WTC11 (cell line): ENCODE results near the gene PARP4. TPM values are rescaled to one million over a fixed set of nuclear protein-coding genes. Genes with fewer than 3 reads are reported as not detected.

Experiments used
- ATAC-seq: fragments of 200-7000 bp; cut with Tn5 transposase; 2 replicates; pipeline ENCODE4 v1.10.0; 2021; ENCODE audit warnings: mild to moderate bottlenecking, moderate library complexity
- CTCF ChIA-PET: fragments of 300-600 bp; sonication (Branson Sonifier 250); formaldehyde crosslinking; loops from one replicate; lab custom pipeline; 2021; ENCODE audit warnings: antibody characterized with exemption; lab: Charles Lee
- POLR2A ChIA-PET: fragments of 350-600 bp; sonication (Branson Sonifier 250); formaldehyde crosslinking; loops from one replicate; lab custom pipeline; 2021; ENCODE audit warnings: antibody characterized with exemption; lab: Charles Lee
- DNase-seq: peaks from one replicate; pipeline ENCODE4 v3.0.0; 2021; ENCODE audit warnings: low spot score
- H3K27ac Mint-ChIP-seq: 2 replicates; pipeline ENCODE4 v1.8.0; 2021; ENCODE audit warnings: mixed read lengths
- H3K27me3 Mint-ChIP-seq: 2 replicates; pipeline ENCODE4 v1.8.0; 2021; ENCODE audit warnings: low read depth, mild to moderate bottlenecking, moderate library complexity, mixed read lengths
- H3K36me3 Mint-ChIP-seq: 2 replicates; pipeline ENCODE4 v1.8.0; 2021; ENCODE audit warnings: mixed read lengths
- H3K4me1 Mint-ChIP-seq: 2 replicates; pipeline ENCODE4 v1.8.0; 2022; ENCODE audit warnings: mixed read lengths
- H3K4me3 Mint-ChIP-seq: 2 replicates; pipeline ENCODE4 v1.8.0; 2021; ENCODE audit warnings: mild to moderate bottlenecking, moderate library complexity, mixed read lengths
- H3K9me3 Mint-ChIP-seq: 2 replicates; pipeline ENCODE4 v1.8.0; 2021; ENCODE audit warnings: mixed read lengths
- CBFB ChIP-seq: sonication (generic); formaldehyde crosslinking; IDR thresholded peaks from 2 replicates; pipeline ENCODE4 v1.8.1; 2022; ENCODE audit warnings: mild to moderate bottlenecking, low read depth, missing genetic modification reagents
- CREB1 ChIP-seq: sonication (generic); formaldehyde crosslinking; IDR thresholded peaks from 2 replicates; pipeline ENCODE4 v1.8.0; 2023; ENCODE audit warnings: mild to moderate bottlenecking, missing genetic modification reagents
- CREM ChIP-seq: sonication (generic); formaldehyde crosslinking; IDR thresholded peaks from 2 replicates; pipeline ENCODE4 v1.8.1; 2022; ENCODE audit warnings: mild to moderate bottlenecking, missing genetic modification reagents, moderate library complexity
- EMX1 ChIP-seq: fragments of 250-450 bp; sonication (Bioruptor Pico); IDR thresholded peaks from 2 replicates; pipeline ENCODE4 v1.8.0; 2021; ENCODE audit warnings: mild to moderate bottlenecking
- ETV6 ChIP-seq: sonication (generic); formaldehyde crosslinking; IDR thresholded peaks from 2 replicates; pipeline ENCODE4 v1.8.1; 2022; ENCODE audit warnings: mild to moderate bottlenecking, missing genetic modification reagents
- HMGA2 ChIP-seq: fragments of 250-450 bp; sonication (Bioruptor Pico); IDR thresholded peaks from 2 replicates; pipeline ENCODE4 v1.4.0; 2021; ENCODE audit warnings: mild to moderate bottlenecking, moderate library complexity
- IRF2 ChIP-seq: sonication (generic); formaldehyde crosslinking; IDR thresholded peaks from 2 replicates; pipeline ENCODE4 v1.8.0; 2022; ENCODE audit warnings: low read depth, missing genetic modification reagents, borderline replicate concordance
- JUN ChIP-seq: sonication (generic); formaldehyde crosslinking; IDR thresholded peaks from 2 replicates; pipeline ENCODE4 v1.8.0; 2023; ENCODE audit warnings: mild to moderate bottlenecking, missing genetic modification reagents
- MXD4 ChIP-seq: fragments of 250-450 bp; sonication (Bioruptor Pico); IDR thresholded peaks from 2 replicates; pipeline ENCODE4 v1.8.0; 2021; ENCODE audit warnings: mild to moderate bottlenecking, moderate library complexity, borderline replicate concordance
- NFE2L1 ChIP-seq: sonication (generic); formaldehyde crosslinking; IDR thresholded peaks from 2 replicates; pipeline ENCODE4 v1.8.1; 2023; ENCODE audit warnings: missing genetic modification reagents
- NFYB ChIP-seq: sonication (generic); formaldehyde crosslinking; conservative IDR thresholded peaks from 2 replicates; pipeline ENCODE4 v1.8.0; 2022; ENCODE audit warnings: low read depth, missing genetic modification reagents
- NR2C2 ChIP-seq: sonication (generic); formaldehyde crosslinking; IDR thresholded peaks from 2 replicates; pipeline ENCODE4 v1.8.0; 2022; ENCODE audit warnings: mild to moderate bottlenecking, missing genetic modification reagents
- OVOL2 ChIP-seq: fragments of 250-450 bp; sonication (Bioruptor Pico); IDR thresholded peaks from 2 replicates; pipeline ENCODE4 v1.9.0; 2021; ENCODE audit warnings: mild to moderate bottlenecking, borderline replicate concordance
- SP1 ChIP-seq: sonication (generic); formaldehyde crosslinking; conservative IDR thresholded peaks from 2 replicates; pipeline ENCODE4 v1.8.1; 2022; ENCODE audit warnings: missing genetic modification reagents
- ZNF121 ChIP-seq: sonication (generic); formaldehyde crosslinking; IDR thresholded peaks from 2 replicates; pipeline ENCODE4 v1.8.0; 2023; ENCODE audit warnings: missing genetic modification reagents
- ZNF232 ChIP-seq: sonication (generic); formaldehyde crosslinking; IDR thresholded peaks from 2 replicates; pipeline ENCODE4 v1.8.0; 2022; ENCODE audit warnings: mild to moderate bottlenecking, missing genetic modification reagents
- ZNF317 ChIP-seq: sonication (generic); formaldehyde crosslinking; IDR thresholded peaks from 2 replicates; pipeline ENCODE4 v1.8.1; 2023; ENCODE audit warnings: low read depth, mild to moderate bottlenecking, moderate library complexity, missing genetic modification reagents, borderline replicate concordance
- ZNF416 ChIP-seq: fragments of 250-450 bp; sonication (Bioruptor Pico); IDR thresholded peaks from 2 replicates; pipeline ENCODE4 v1.9.0; 2021; ENCODE audit warnings: mild to moderate bottlenecking, inconsistent platforms
- ZNF423 ChIP-seq: fragments of 250-450 bp; sonication (Bioruptor Pico); IDR thresholded peaks from 2 replicates; pipeline ENCODE4 v2.1.2; 2022; ENCODE audit warnings: mild to moderate bottlenecking, moderate library complexity
- total RNA-seq: library from RNA; stranded (reverse); gene quantifications from 3 replicates; pipeline ENCODE4 v1.2.3, GENCODE V29; 2021
- TF ChIP-seq, protein P1 (sequence below): fragments of 250-450 bp; sonication (Bioruptor Pico); IDR thresholded peaks from 2 replicates; pipeline ENCODE4 v1.9.0; 2021; ENCODE audit warnings: mild to moderate bottlenecking
- TF ChIP-seq, protein P2 (sequence below): sonication (generic); formaldehyde crosslinking; IDR thresholded peaks from 2 replicates; pipeline ENCODE4 v1.8.1; 2023; ENCODE audit warnings: mild to moderate bottlenecking, moderate library complexity, missing genetic modification reagents

PARP4 gene
- total RNA-seq, 1 experiment from 2014 or later = 30.7 TPM

DNA sequence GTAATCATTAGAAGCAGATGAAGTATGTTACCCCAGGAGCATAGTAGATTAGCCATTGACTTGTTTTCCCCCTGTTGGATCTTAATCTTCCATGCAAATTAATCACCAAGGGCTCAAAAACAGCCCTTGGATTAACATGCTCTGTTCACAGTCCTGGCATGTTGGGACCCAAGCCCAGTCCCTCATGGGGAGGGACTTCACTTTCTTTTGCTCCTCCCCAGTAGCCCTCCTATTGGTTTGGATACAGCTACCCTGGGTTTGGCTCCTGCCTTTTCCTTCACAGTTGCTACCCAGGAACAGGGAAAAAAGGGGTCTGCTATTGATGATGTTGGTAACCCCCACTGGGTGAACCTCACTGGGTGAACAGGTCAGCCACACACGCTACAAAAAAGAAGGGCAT lies 16.9 kb upstream of the PARP4 start:
- Mint-ChIP-seq H3K36me3 (peaks cover 5% of the 10 kb centered on the region; the same call in 1 of the 2 replicates), H3K27ac (no peak overlapping the region), H3K4me3 (no peak overlapping the region), H3K4me1 (peaks cover 33% of the 10 kb centered on the region), H3K27me3 (no peaks in the 10 kb centered on the region), H3K9me3 (peaks cover 26% of the 10 kb centered on the region)
- ChIA-PET POLR2A (no interaction called here), CTCF (interaction anchor here (0.5 to 1.8 kb wide), 5 partner anchors 10 to 24 kb away, joined by 3 to 8 read pairs (median 5); no protein-coding TSS in a partner anchor)
- TF ChIP-seq CREB1 (no peak), NFE2L1 (CRISPR knock-in tag) (no peak), IRF2 (CRISPR knock-in tag) (no peak), NR2C2 (CRISPR knock-in tag) (no peak), ZNF416 (CRISPR knock-in tag) (no peak), JUN (CRISPR knock-in tag) (no peak), ZNF121 (CRISPR knock-in tag) (no peak)
- TF ChIP-seq, protein P1, sequence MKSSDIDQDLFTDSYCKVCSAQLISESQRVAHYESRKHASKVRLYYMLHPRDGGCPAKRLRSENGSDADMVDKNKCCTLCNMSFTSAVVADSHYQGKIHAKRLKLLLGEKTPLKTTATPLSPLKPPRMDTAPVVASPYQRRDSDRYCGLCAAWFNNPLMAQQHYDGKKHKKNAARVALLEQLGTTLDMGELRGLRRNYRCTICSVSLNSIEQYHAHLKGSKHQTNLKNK (CRISPR knock-in tag) = no peak
- no peak for DNase-seq
- peak; percentile 58 for ATAC-seq

DNA sequence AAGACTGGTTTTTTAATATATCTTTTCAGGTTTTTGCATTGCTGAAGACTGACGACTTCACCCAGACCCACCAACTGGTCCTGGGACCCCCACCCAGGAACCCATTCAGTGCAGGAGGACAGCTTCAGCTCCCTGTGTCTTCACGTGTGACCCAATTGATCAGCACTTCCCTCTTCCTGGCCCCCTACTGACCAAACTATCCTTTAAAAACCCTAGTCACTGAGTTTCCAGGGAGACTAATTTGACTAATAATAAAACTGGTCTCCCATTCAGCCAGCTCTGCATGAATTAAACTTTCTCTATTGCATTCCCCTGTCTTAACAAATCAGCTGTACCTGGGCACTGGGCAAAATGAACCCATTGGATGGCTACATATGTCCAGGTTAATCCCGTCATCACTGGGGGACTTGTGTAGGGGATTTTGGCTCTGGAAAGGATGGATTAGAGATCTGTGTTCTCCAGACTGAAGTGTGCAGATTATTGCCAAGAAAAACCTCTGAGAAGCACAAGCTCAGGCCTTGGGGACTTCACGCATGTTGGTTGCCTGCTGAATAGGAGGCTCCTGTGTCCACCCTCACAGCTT lies 16.3 kb upstream of the PARP4 start:
- 0 out of 2 replicates have a peak overlapping the region, but pooled peaks have one; percentile 29 for H3K27ac Mint-ChIP-seq
- H3K27me3 Mint-ChIP-seq = no peaks in the 10 kb centered on the region
- peak overlapping the region; percentile 24; the same call in 1 of the 2 replicates for H3K4me3 Mint-ChIP-seq
- peaks cover 33% of the 10 kb centered on the region for H3K4me1 Mint-ChIP-seq
- peak; percentile 92 for ATAC-seq
- TF ChIP-seq ETV6 (CRISPR knock-in tag) (peak; percentile 58; the same call in 1 of the 2 replicates), ZNF423 (CRISPR knock-in tag) (peak; percentile 4; the same call in 1 of the 2 replicates), NFYB (CRISPR knock-in tag) (0 out of 2 replicates have a peak, but pooled peaks have one; percentile 7), EMX1 (CRISPR knock-in tag) (no peak)
- TF ChIP-seq, all 79 proteins: peak for 3
- CTCF ChIA-PET = interaction anchor here (0.7 to 1.8 kb wide), 5 partner anchors 9 to 27 kb away, joined by 3 to 8 read pairs (median 3); no protein-coding TSS in a partner anchor
- POLR2A ChIA-PET = no interaction called here
- DNase-seq = no peak
- Mint-ChIP-seq H3K36me3 (peaks cover 5% of the 10 kb centered on the region; the same call in 1 of the 2 replicates), H3K9me3 (peaks cover 26% of the 10 kb centered on the region)

DNA sequence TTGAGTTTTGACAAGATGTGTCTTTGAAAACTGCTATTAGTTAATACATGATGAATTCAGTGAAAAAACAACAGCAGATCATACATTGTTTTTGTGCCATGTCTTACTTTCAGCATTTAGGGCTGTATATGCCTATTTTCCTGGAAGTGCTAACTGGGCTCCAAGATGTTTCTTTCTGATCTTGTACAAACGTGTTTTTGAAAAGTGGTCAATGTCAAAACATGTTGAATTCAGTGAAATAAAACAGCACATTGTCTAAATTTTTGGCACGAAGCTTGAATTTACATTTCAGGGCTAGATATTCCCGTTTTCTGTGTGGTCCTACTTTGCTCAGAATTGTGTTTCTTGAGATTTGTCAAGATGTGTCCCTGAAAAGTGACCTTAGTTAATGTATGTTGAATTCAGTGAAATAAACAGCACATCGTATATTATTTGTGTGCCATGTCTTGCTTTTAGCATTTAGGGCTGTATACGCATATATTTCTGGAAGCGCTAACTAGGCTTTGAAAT lies 14.7 kb upstream of the PARP4 start:
- TF ChIP-seq, protein P2, sequence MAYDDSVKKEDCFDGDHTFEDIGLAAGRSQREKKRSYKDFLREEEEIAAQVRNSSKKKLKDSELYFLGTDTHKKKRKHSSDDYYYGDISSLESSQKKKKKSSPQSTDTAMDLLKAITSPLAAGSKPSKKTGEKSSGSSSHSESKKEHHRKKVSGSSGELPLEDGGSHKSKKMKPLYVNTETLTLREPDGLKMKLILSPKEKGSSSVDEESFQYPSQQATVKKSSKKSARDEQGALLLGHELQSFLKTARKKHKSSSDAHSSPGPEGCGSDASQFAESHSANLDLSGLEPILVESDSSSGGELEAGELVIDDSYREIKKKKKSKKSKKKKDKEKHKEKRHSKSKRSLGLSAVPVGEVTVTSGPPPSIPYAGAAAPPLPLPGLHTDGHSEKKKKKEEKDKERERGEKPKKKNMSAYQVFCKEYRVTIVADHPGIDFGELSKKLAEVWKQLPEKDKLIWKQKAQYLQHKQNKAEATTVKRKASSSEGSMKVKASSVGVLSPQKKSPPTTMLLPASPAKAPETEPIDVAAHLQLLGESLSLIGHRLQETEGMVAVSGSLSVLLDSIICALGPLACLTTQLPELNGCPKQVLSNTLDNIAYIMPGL = no peak
- TF ChIP-seq CREM (CRISPR knock-in tag) (no peak), CBFB (CRISPR knock-in tag) (no peak), OVOL2 (no peak), MXD4 (CRISPR knock-in tag) (no peak), EMX1 (CRISPR knock-in tag) (no peak), ZNF317 (CRISPR knock-in tag) (no peak), ZNF416 (CRISPR knock-in tag) (no peak), ZNF232 (no peak), HMGA2 (CRISPR knock-in tag) (no peak), SP1 (no peak)
- ATAC-seq (no peak), DNase-seq (no peak)
- CTCF ChIA-PET = interaction anchor here (0.9 kb wide), 1 partner anchor 14 kb away, joined by 3 read pairs; no protein-coding TSS in a partner anchor
- Mint-ChIP-seq H3K9me3 (peaks cover 21% of the 10 kb centered on the region), H3K4me3 (no peak overlapping the region), H3K4me1 (peaks cover 33% of the 10 kb centered on the region), H3K27ac (no peak overlapping the region), H3K36me3 (peaks cover 5% of the 10 kb centered on the region; the same call in 1 of the 2 replicates), H3K27me3 (no peaks in the 10 kb centered on the region)
- POLR2A ChIA-PET = no interaction called here
